Mesothelial cell of epicardium (in vitro differentiated cells): ENCODE data around the gene SLX4IP. TPM values are rescaled to one million over a fixed set of nuclear protein-coding genes. Genes with fewer than 3 reads are reported as not detected.

Source experiments
- DNase-seq, 2 experiments: peaks; one replicate each; pipeline ENCODE4 v3.0.0; 2021; ENCODE audit warnings: low spot score in 2 of 2; ENCODE audit not compliant: unreplicated experiment in 2 of 2
- H3K27ac Mint-ChIP-seq: 2 replicates; pipeline ENCODE4 v1.8.0; 2021; ENCODE audit warnings: mixed read lengths
- H3K27me3 Mint-ChIP-seq: 2 replicates; pipeline ENCODE4 v1.8.0; 2021; ENCODE audit warnings: low read depth, mixed read lengths
- H3K36me3 Mint-ChIP-seq: 2 replicates; pipeline ENCODE4 v1.8.0; 2021; ENCODE audit warnings: mixed read lengths
- H3K4me1 Mint-ChIP-seq: 2 replicates; pipeline ENCODE4 v1.8.0; 2021; ENCODE audit warnings: mixed read lengths
- H3K4me3 Mint-ChIP-seq: 2 replicates; pipeline ENCODE4 v1.8.0; 2021; ENCODE audit warnings: mild to moderate bottlenecking, moderate library complexity, mixed read lengths
- H3K9me3 Mint-ChIP-seq: 2 replicates; pipeline ENCODE4 v1.8.0; 2021; ENCODE audit warnings: mixed read lengths
- CTCF ChIP-seq: fragments of 200-600 bp; sonication (generic); IDR thresholded peaks from one replicate; pipeline ENCODE4 v1.5.0; 2021; ENCODE audit warnings: antibody characterized with exemption; ENCODE audit not compliant: unreplicated experiment
- total RNA-seq: library from RNA; stranded (reverse); gene quantifications from 3 replicates; pipeline ENCODE4 v1.2.1, GENCODE V29; 2021

The SLX4IP gene
- total RNA-seq, 1 donor from 2014 or later = 10.4 TPM

- Mint-ChIP-seq H3K36me3 (peaks cover 21% of the 10 kb centered on the region), H3K4me1 (peaks cover 29% of the 10 kb centered on the region), H3K27ac (no peak overlapping the region), H3K4me3 (no peak overlapping the region), H3K27me3 (no peaks in the 10 kb centered on the region), H3K9me3 (peaks cover 15% of the 10 kb centered on the region)
- TF ChIP-seq CTCF = no peak
- DNase-seq = no peak
These were observed 132.9 kb downstream of the SLX4IP start for GRCh38 chr20:10568032-10568431.

- no peak for DNase-seq
- Mint-ChIP-seq H3K36me3 (peaks cover 8% of the 10 kb centered on the region), H3K9me3 (peaks cover 4% of the 10 kb centered on the region), H3K27me3 (no peaks in the 10 kb centered on the region), H3K4me3 (no peak overlapping the region), H3K4me1 (peaks cover 41% of the 10 kb centered on the region), H3K27ac (peak overlapping the region; percentile 5)
- TF ChIP-seq CTCF = no peak
These were observed 136.3 kb downstream of the SLX4IP start for GRCh38 chr20:10571313-10571815.

- Mint-ChIP-seq H3K36me3 (peaks cover 5% of the 10 kb centered on the region), H3K4me1 (peaks cover 43% of the 10 kb centered on the region), H3K27me3 (no peaks in the 10 kb centered on the region), H3K4me3 (no peak overlapping the region), H3K27ac (no peak overlapping the region), H3K9me3 (peaks cover 4% of the 10 kb centered on the region)
- DNase-seq = no peak
- TF ChIP-seq CTCF = no peak
These were observed 137.7 kb downstream of the SLX4IP start for GRCh38 chr20:10572853-10573252.

- no peak for DNase-seq
- Mint-ChIP-seq H3K36me3 (peaks cover 5% of the 10 kb centered on the region), H3K9me3 (peaks cover 4% of the 10 kb centered on the region), H3K27ac (no peak overlapping the region), H3K27me3 (no peaks in the 10 kb centered on the region), H3K4me3 (no peak overlapping the region), H3K4me1 (peaks cover 47% of the 10 kb centered on the region)
- no peak for TF ChIP-seq CTCF
These were observed 138.3 kb downstream of the SLX4IP start for GRCh38 chr20:10573273-10573950.

GRCh38 chr20:10573951-10574339 is 138.8 kb downstream of the SLX4IP start:
- Mint-ChIP-seq H3K36me3 (peaks cover 5% of the 10 kb centered on the region), H3K27ac (no peak overlapping the region), H3K4me1 (peaks cover 47% of the 10 kb centered on the region), H3K4me3 (no peak overlapping the region), H3K9me3 (peaks cover 4% of the 10 kb centered on the region), H3K27me3 (no peaks in the 10 kb centered on the region)
- DNase-seq = no peak
- TF ChIP-seq CTCF = no peak
